GM19372 (cell line): ENCODE measurements around the gene DNAJB11.
"Not testable (repeated sequence)": the region's sequence is repeated elsewhere in the genome, so short reads cannot be mapped to it uniquely, and the experiment has no call there.

Source experiments
- ATAC-seq: cut with Tn5 transposase; IDR thresholded peaks from one replicate; pipeline ENCODE4 v1.9.1; 2021; ENCODE audit warnings: mild to moderate bottlenecking, low read depth, moderate library complexity; ENCODE audit not compliant: unreplicated experiment

Gene DNAJB11

DNA sequence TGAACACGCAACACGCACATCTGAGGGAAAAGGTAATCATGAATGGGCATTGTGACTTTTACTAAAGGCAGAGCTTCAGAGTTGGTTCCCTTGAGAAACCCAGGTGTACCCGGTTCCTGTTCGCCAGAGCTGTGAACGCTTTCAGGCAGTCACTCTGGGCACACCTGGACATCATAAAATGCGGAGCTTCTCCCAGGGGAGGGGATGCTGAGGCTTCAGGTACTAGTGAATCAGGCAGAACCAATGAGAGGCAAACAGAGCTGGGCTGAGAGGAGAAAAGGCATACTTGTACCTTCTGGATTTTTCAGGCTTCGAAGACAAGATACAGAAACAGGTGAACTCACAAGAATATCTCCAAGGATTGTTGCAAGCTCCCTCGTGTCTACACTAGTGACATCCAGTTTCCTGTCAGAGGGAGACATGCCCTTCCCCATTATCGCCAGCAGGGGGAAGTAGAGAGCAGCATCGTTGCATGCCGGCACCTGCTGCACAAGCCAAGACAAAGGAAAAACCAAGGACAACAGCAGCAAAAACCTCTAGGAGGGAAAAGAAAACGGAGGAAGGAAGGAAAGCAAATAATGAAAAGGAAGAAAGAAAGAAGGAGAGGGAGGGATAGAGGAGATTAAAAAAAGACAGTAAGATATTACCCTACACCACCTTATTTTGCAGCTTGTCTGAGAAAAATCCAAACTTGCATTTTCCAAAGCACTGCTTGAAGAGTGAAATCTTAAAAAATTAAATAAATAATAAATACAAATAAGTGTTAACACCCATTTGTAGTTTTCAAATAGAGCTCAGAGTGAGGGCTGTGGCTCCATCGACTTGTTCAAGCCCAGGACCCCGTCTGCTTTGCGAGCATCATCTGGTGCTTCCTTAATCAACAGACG is 44.3 kb downstream of the DNAJB11 start:
- ATAC-seq, result no peak

GRCh38 chr3:186616299-186616617 is 45.7 kb downstream of the DNAJB11 start:
- no peak for ATAC-seq

- peak; percentile 92 for ATAC-seq
These were observed 46.8 kb downstream of the DNAJB11 start for GRCh38 chr3:186617036-186617946.

DNA sequence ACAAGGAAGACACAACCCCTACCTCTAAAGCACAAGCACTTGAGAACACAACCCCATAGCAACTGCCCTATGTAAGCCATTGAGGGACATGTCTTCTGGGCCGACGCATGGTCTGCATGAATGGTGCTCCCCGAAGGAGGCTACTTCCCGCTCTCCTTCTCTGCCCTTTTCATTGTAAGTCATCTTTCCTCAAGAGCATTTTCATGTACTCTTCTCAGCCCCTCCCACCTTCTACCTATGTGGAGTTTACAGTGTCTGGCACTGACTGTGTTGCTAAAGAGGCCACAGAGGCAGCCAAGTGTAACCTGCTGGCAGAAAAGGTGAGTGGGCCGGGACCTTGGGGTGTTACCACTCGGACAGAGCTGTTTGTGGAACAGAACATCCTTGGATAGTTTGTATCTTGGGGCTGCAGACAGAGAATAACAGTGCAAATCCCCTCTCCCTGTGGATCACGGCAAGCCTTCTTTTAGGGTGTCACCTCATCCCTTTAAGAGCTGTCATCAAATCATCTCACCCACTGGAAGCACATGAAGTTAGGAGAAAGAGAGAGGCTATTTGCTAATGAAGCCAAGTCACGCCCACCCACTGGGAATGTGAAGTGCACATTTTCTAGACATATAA is 47.9 kb downstream of the DNAJB11 start:
- no peak for ATAC-seq

GRCh38 chr3:186619787-186620212 is 49.3 kb downstream of the DNAJB11 start:
- no peak for ATAC-seq

- ATAC-seq, result no peak
These were observed 49.9 kb downstream of the DNAJB11 start for GRCh38 chr3:186620213-186621092.

- ATAC-seq, result no peak
These were observed 51.6 kb downstream of the DNAJB11 start for GRCh38 chr3:186621894-186622650.

GRCh38 chr3:186622651-186623310 is 52.3 kb downstream of the DNAJB11 start:
- no peak for ATAC-seq

GRCh38 chr3:186624598-186624997 is 54.1 kb downstream of the DNAJB11 start:
- ATAC-seq, result no peak

GRCh38 chr3:186625600-186626042 is 55.1 kb downstream of the DNAJB11 start:
- ATAC-seq, result no peak

DNA sequence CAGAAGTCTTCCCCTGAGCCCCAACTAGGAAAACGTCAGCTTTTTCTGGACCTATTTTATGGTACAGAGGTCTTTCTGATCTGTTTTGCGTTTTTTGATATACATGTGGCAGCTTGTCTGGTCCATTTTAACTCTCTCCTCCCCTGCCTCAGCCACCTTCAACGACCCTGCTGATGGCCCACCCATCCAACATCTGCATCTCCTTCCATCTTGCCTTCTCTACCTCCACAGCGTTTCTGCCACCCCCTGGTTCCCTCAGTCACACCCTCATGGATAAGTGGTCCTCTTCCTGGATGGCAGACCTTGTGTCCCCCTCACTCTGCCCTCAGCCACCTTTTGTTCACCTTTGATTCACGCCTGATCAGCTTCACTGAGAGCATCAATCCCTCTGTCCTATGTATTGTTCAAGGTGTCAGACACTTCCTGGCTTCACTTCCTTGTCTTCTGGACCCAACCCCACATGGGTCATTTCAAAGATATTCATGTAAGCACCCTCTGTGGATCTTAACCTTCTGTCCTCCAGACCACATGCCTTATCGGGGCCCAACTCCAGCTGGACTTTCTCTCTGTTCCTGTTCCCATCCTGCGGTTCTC is 55.8 kb downstream of the DNAJB11 start:
- no peak for ATAC-seq

DNA sequence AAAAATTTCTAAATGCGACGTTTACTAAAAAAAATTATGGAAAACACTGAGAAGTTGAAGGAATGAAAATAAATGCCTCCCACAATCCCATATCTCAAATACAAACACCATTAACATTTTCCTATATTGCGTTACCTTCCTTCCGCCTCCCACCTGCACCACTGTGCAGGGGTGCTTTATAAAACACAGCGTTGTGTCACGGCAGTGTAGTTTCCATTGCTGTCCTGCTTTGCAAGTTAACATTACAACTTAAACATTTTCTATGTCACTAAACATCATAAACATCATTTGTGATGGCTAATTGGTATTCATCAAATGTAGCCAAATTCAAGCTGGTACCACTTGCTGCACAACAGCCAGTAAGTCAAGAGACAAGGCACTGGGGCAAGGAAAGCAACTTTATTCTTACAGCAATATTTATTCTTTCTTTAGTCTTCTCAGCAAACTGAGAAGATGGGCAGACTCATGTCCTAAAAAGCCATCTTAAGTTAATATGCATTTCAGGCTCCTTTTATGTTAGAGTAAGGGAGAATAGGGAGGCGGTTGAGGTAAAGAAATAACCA is 57.4 kb downstream of the DNAJB11 start:
- no peak for ATAC-seq

DNA sequence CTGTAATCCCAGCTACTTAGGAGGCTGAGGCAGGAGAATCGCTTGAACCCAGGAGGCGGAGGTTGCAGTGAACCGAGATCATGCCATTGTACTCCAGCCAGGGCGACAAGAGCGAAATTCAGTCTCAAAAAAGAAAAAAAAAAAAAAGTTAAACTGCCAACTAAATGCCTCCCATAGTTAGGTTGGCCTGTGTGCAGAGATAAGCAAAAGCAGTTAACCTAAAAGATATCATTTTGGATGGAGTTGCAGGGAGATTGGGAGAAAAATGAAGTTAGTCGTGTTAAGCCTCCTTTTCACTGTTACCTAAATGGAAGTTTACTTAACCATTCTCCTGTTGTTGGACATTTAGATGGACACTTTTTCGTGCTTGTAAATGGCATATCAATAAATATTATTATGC is 58.2 kb downstream of the DNAJB11 start:
- no peak for ATAC-seq

GRCh38 chr3:186630950-186631641 is 60.6 kb downstream of the DNAJB11 start:
- no peak for ATAC-seq

DNA sequence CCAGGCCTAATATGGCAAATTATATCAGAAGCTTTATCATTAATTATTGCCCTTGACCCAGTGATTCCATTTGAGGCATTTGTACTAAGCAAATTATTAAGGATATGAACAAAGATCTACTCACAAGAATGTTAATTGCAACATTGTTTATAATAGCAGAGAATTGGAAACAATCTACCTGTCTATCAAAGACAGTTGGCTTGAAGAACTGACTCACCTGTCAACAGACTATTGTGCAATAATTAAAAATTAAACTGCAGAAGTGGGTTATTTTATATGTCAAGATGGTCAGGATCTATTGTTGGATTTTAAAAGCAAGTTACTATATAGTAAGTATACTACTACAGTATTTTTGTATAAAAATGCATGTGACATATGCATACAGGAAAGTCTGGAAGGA is 63.0 kb downstream of the DNAJB11 start:
- ATAC-seq, result no peak

- not testable (repeated sequence) for ATAC-seq
These were observed 63.7 kb downstream of the DNAJB11 start for GRCh38 chr3:186634207-186634606.
